Parathyroid adenoma (tissue), 2 donors: ENCODE measurements around the gene MPIG6B.

ENCODE experiments used
- H2AFZ ChIP-seq: fragments of 300-600 bp; sonication (generic); one replicate; pipeline ENCODE4 v1.7.0; 2017; ENCODE audit warnings: antibody characterized with exemption, mild to moderate bottlenecking
- H3K27ac ChIP-seq: fragments of 300-600 bp; sonication (generic); one replicate; pipeline ENCODE4 v1.7.0; 2017
- H3K27me3 ChIP-seq: fragments of 300-600 bp; sonication (generic); one replicate; pipeline ENCODE4 v1.7.0; 2017; ENCODE audit warnings: low read length; ENCODE audit not compliant: control insufficient read depth, insufficient read depth
- H3K36me3 ChIP-seq: fragments of 300-600 bp; sonication (generic); one replicate; pipeline ENCODE4 v1.7.0; 2017; ENCODE audit warnings: low read length; ENCODE audit not compliant: control insufficient read depth, insufficient read depth
- H3K4me1 ChIP-seq: fragments of 300-600 bp; sonication (generic); one replicate; pipeline ENCODE4 v1.7.0; 2017; ENCODE audit warnings: control low read depth
- H3K4me2 ChIP-seq: fragments of 300-600 bp; sonication (generic); one replicate; pipeline ENCODE4 v1.7.0; 2017; ENCODE audit warnings: low read length
- H3K4me3 ChIP-seq: fragments of 300-600 bp; sonication (generic); one replicate; pipeline ENCODE4 v1.7.0; 2017; ENCODE audit warnings: low read depth, low read length
- H3K79me2 ChIP-seq: fragments of 300-600 bp; sonication (generic); one replicate; pipeline ENCODE4 v1.7.0; 2017; ENCODE audit warnings: control low read depth
- H3K9ac ChIP-seq: fragments of 300-600 bp; sonication (generic); one replicate; pipeline ENCODE4 v1.7.0; 2017; ENCODE audit warnings: mild to moderate bottlenecking
- H3K9me3 ChIP-seq: fragments of 300-600 bp; sonication (generic); one replicate; pipeline ENCODE4 v1.7.0; 2017; ENCODE audit warnings: low read length; ENCODE audit not compliant: control insufficient read depth
- TF ChIP-seq, protein P1 (sequence below): fragments of 300-600 bp; sonication (generic); IDR thresholded peaks from one replicate; pipeline ENCODE4 v1.7.0; 2017; ENCODE audit warnings: antibody characterized with exemption, mild to moderate bottlenecking
- donor health status: primary hyperparathyroidism.

MPIG6B gene

DNA sequence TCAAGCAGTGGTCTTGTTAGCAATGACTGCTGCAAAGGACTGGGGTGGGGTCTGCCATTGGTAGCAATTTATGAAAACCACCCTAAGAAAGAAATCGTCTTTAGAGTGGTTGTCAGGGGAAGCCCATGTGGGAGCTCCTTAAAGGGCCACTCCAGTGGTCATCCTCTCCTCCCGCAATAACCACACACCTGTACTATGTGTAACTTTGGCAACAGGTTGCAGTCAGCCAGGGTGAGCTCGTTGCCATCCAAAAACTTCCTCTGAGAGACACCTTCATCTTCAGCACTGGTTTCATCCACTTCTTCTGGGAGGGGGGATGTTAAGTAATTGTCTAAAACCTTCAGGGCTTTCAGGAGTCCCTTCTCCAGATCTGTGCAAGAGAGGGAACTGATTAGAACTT, 8.9 kb downstream of the MPIG6B start:
- Histone ChIP-seq H3K27me3 (no peaks in the 10 kb centered on the region), H3K4me3 (no peak overlapping the region), H3K4me1 (peaks cover 5% of the 10 kb centered on the region), H3K79me2 (no peaks in the 10 kb centered on the region), H3K27ac (no peak overlapping the region), H3K9ac (no peak overlapping the region), H3K4me2 (no peak overlapping the region), H2AFZ (no peak overlapping the region), H3K36me3 (no peaks in the 10 kb centered on the region), H3K9me3 (no peaks in the 10 kb centered on the region)
- TF ChIP-seq, protein P1, sequence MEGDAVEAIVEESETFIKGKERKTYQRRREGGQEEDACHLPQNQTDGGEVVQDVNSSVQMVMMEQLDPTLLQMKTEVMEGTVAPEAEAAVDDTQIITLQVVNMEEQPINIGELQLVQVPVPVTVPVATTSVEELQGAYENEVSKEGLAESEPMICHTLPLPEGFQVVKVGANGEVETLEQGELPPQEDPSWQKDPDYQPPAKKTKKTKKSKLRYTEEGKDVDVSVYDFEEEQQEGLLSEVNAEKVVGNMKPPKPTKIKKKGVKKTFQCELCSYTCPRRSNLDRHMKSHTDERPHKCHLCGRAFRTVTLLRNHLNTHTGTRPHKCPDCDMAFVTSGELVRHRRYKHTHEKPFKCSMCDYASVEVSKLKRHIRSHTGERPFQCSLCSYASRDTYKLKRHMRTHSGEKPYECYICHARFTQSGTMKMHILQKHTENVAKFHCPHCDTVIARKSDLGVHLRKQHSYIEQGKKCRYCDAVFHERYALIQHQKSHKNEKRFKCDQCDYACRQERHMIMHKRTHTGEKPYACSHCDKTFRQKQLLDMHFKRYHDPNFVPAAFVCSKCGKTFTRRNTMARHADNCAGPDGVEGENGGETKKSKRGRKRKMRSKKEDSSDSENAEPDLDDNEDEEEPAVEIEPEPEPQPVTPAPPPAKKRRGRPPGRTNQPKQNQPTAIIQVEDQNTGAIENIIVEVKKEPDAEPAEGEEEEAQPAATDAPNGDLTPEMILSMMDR = no peak

DNA sequence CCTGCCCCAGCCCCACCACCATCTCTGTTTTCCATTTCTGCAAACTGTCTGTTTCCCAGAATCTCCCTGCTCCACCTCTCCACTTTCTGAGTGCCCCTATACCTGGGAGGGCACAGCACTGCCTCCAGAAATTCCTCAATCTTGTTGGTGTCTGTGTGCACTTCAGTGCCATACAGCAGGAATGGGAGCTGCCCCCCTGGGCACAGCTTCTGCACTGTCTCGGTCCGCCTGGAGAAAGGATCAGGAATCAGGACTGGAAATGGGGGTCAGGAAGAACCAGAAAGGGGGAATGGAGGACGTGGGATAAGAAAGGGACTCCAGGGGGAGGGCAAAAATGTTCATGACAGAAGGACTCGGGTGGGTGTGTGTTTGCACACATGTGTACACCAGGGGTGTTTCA, 10.6 kb downstream of the MPIG6B start:
- Histone ChIP-seq H3K4me3 (no peak overlapping the region), H3K27ac (no peak overlapping the region), H3K9me3 (no peaks in the 10 kb centered on the region)

DNA sequence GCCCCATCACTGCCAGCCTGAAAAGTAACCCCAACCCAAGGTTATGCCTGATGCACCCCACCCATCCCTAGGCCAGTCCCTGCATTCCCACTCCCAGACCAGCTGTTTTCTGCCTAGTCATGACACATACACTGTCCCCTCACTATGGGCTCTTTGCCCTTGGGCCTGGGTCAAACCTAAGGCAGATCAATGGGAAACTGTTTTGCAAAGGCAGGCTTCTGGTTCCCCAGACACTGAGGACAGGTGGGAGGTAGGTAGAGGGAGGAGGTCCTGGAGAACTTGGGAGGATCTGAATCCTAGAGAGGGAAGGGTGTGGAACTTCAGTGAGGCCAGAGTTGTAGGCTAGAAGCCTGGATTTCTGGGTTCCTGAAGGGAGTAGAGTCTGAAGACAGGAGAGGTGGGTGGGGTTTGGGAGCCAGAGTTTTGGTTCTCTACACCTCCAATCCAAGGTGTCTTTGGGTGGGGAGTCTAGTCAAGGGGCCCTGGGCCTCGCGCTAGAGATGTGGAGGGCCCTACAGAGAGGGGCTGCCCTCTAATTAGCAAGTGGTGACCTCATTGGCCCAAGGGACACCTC, 11.2 kb downstream of the MPIG6B start:
- Histone ChIP-seq H3K4me3 (peak overlapping the region; percentile 99), H3K4me2 (peak overlapping the region; percentile 95), H3K27ac (peak overlapping the region; percentile 84), H3K4me1 (peaks cover 8% of the 10 kb centered on the region), H3K79me2 (no peaks in the 10 kb centered on the region), H2AFZ (no peak overlapping the region), H3K9ac (no peak overlapping the region), H3K9me3 (no peaks in the 10 kb centered on the region), H3K27me3 (no peaks in the 10 kb centered on the region), H3K36me3 (no peaks in the 10 kb centered on the region)
- TF ChIP-seq, protein P1 = no peak

More for the DNA sequence above, 10.6 kb downstream of the MPIG6B start:
- TF ChIP-seq, protein P1 = no peak
- Histone ChIP-seq H3K9ac (no peak overlapping the region), H3K27me3 (no peaks in the 10 kb centered on the region), H3K4me1 (peaks cover 5% of the 10 kb centered on the region), H3K4me2 (no peak overlapping the region), H2AFZ (no peak overlapping the region), H3K36me3 (no peaks in the 10 kb centered on the region), H3K79me2 (no peaks in the 10 kb centered on the region)

DNA sequence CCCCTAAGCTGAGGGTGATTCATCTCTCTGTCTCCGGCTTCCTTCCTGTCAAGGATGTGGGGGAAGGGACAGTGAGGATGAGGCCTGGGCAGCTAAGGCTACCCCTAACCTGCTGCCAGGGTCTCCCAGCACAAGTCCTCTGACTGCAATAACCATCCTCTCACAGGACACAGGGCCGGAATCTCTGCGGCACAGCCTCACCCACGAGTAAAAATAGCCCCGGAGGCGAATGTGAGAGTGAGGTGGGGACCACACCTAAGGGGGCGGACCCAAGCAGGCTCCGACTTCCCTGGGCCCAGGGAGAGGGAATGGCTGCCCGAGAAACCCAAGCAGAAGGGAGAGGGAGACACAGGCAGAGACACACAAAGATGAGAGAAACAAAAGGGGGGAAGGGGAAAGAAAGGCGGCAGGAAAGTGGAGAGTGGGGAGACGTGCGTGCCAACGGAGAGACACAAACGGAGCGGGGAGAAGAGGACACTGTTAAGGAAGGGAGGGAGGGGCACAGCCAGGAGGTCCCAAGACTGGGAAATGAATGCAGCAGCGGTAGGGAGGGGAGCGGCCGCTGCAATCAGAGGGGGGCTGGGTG, 11.7 kb downstream of the MPIG6B start:
- TF ChIP-seq, protein P1 = no peak
- Histone ChIP-seq H3K4me2 (peak overlapping the region; percentile 95), H3K4me3 (peak overlapping the region; percentile 99), H3K36me3 (no peaks in the 10 kb centered on the region), H2AFZ (peak overlapping the region; percentile 29), H3K9me3 (no peaks in the 10 kb centered on the region), H3K9ac (no peak overlapping the region), H3K27me3 (no peaks in the 10 kb centered on the region), H3K79me2 (no peaks in the 10 kb centered on the region), H3K27ac (peak overlapping the region; percentile 84), H3K4me1 (peaks cover 9% of the 10 kb centered on the region)
